ENCODE results near the gene HAUS8.

DNA sequence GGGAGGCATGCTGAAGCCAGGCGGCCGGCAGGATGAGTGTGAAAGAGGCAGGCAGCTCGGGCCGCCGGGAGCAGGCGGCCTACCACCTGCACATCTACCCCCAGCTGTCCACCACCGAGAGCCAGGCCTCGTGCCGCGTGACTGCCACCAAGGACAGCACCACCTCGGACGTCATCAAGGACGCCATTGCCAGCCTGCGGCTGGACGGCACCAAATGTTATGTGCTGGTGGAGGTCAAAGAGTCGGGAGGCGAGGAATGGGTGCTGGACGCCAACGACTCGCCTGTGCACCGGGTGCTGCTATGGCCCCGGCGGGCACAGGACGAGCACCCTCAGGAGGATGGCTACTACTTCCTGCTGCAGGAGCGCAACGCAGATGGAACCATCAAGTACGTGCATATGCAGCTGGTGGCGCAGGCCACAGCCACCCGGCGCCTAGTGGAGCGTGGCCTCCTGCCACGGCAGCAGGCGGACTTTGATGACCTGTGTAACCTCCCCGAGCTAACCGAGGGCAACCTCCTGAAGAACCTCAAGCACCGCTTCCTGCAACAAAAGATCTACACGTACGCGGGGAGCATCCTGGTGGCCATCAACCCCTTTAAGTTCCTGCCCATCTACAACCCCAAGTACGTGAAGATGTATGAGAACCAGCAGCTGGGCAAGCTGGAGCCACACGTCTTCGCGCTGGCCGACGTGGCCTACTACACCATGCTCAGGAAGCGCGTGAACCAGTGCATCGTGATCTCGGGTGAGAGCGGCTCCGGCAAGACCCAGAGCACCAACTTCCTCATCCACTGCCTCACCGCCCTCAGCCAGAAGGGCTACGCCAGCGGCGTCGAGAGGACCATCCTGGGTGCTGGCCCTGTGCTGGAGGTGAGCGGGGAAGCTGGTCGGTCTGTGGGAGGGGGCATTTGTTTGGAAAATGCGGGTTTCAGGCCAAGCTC lies 26.7 kb upstream of the HAUS8 start:
- TF ChIP-seq, protein P1, sequence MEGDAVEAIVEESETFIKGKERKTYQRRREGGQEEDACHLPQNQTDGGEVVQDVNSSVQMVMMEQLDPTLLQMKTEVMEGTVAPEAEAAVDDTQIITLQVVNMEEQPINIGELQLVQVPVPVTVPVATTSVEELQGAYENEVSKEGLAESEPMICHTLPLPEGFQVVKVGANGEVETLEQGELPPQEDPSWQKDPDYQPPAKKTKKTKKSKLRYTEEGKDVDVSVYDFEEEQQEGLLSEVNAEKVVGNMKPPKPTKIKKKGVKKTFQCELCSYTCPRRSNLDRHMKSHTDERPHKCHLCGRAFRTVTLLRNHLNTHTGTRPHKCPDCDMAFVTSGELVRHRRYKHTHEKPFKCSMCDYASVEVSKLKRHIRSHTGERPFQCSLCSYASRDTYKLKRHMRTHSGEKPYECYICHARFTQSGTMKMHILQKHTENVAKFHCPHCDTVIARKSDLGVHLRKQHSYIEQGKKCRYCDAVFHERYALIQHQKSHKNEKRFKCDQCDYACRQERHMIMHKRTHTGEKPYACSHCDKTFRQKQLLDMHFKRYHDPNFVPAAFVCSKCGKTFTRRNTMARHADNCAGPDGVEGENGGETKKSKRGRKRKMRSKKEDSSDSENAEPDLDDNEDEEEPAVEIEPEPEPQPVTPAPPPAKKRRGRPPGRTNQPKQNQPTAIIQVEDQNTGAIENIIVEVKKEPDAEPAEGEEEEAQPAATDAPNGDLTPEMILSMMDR (IDR thresholded peaks at IDR 0.05; ENCODE audit: low read depth, low read length, poor library complexity, severe bottlenecking) = no peak
- TF ChIP-seq EZH2phosphoT487 (IDR thresholded peaks at IDR 0.05; ENCODE audit: borderline replicate concordance, low read length) = no peak
